ENCODE measurements around the gene PPP2R2B.

PPP2R2B gene

DNA sequence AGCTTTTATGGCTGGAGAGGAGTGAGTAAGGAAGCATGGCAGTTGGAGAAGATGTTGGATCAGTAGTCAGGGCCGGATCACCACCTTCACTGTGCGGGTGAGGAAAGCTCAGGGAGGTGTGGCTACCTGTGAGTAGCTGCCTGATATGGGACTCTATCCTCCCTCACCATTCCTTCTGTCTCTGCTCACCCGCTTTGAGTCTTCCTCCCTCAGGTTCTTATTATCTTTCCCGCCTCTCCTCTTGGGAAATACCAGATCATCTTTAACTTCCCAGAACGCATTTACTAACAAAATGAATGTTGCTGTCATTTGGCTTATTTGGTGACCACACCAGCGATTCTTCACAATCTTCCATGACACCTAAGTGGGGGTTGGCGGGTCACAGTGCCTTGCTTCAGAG is 221.9 kb downstream of the PPP2R2B start:
- DNase-seq (ENCODE audit: low read depth in 2 of 2) = no peak

DNA sequence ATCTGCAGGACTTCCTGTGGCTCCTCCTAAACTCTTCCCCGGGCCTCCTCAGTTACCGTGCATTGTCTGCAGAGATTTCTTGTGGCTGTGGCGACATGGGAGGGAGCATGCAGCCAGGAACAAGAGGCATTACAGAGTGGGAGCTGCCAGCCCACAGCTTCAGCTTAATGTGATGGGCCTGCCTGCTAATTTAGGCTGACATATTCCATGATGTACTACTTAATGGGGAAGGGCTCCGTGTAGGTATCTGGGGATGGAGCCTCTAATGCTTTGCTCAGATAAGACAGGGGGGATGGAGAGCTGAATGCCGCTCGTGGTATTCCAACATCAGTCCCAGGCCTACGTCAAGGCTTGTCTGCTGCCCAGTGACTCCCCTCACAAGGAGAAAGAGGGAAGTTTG is 225.0 kb downstream of the PPP2R2B start:
- DNase-seq (ENCODE audit: low read depth in 2 of 2) = no peak

- no peak for DNase-seq (ENCODE audit: low read depth in 2 of 2)
These were observed 226.0 kb downstream of the PPP2R2B start for GRCh38 chr5:146652547-146652946.

DNA sequence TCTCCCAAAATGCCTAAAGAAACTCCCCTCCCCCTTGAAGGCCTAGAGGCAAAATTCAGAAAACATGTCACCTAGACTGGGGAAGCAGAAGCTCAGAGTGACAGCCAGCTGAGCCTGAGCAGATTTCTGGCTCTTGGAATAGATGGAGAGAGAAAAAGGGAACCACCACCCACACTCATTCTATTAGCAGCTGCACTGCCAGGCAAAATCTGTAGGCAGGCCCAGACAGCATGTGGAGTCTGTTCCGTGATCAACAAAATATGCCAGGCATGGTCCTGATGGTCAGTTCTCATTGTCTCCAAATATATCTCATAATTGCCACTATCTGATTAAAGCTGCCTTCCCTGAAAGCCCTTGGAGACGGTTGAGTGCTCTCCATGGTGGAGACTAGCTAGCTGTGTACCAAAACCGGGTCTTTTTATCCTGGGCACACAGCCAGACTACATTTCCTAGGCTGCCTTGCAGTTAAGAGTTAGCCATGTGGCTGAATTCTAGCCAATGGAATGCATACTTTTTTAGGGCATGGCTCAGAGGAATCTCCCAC is 230.8 kb downstream of the PPP2R2B start:
- no peak for DNase-seq (ENCODE audit: low read depth in 2 of 2)

GRCh38 chr5:146646441-146646840 is 232.1 kb downstream of the PPP2R2B start:
- no peak for DNase-seq (ENCODE audit: low read depth in 2 of 2)

GRCh38 chr5:146645342-146645741 is 233.2 kb downstream of the PPP2R2B start:
- no peak for DNase-seq (ENCODE audit: low read depth in 2 of 2)

DNA sequence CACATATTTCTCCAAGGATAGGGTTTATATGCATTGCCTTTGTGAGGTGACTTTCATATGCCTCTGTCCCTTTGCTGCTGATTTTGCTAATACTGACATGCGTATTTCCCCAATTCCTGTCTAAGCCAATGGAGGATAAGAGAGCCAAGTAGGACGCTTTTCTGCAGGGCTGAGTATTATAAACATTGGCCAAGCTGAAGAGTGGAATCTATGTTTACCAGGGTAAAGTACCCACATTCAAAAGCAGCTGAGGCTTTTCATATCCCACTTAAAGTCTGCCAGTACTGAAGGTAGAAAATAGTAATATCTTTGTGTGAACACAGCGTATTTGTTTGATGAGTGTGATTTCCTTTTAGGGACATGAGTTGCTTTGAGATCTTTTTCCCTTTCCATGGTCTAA is 233.7 kb downstream of the PPP2R2B start:
- no peak for DNase-seq (ENCODE audit: low read depth in 2 of 2)

DNA sequence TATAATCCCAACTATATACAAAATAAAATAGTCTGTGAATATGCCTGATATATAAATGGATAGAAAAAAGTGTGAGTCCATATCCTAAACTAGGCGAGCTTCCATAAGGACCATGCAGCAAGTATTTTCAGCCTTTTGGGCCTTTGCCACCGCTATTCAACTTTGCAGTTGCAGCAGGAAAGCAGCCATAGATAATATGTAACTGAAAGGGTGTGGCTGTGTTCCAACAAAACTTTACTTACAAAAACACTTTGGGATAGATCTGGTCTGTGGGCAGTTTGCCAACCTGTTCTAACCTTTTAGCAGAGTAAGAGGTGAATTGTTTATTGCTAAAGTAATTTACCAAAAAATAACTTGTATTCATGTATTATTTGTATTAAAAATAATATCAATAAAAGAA is 234.8 kb downstream of the PPP2R2B start:
- no peak for DNase-seq (ENCODE audit: low read depth in 2 of 2)

DNA sequence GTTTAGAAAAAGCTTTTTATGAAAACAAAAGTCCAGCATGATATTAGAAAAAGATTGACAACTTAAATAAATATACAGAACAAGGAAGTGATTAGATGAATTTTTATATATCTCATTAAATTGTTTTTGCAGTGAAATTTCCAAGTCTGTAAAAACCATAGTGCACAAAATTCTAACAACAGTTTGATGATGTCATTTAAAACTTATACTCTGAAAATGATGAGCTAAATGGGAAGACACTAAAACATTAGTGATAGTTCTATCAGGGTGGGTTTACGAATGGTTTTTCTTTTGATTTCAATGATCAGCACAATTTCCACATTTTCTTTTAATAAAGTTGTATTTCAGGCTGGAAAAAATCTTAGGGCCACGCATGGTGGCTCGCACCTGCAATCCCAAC is 236.1 kb downstream of the PPP2R2B start:
- no peak for DNase-seq (ENCODE audit: low read depth in 2 of 2)

- no peak for DNase-seq (ENCODE audit: low read depth in 2 of 2)
These were observed 236.6 kb downstream of the PPP2R2B start for GRCh38 chr5:146641941-146642340.

DNA sequence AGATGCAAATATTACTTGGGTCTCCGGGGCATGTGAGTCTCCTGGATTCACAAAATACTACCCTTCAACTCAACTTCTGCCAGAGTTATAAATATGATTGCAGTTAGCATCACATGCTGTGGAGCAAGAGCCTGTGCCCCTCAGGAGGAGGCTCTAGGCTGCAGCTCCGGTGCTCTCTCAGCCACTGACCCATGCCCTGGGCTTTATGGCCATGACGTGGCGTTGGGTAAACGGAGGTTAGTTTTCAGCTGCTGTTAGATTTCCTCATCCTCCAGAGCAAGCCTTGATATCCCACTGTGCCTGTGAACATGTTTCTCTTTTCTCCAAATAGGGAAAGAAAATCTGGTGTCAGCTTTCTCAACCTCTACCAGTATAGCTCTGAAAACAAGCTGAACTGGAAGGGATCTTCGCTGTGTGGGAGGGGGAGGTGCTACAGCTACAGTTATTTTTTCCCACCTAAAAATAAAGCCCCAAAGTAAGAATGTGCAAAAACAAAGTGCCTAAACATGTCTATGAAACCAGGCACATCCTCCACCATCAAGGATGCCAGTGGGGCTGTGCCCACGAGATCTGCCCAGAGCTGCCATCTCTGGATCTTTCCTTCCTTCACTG is 238.2 kb downstream of the PPP2R2B start:
- no peak for DNase-seq (ENCODE audit: low read depth in 2 of 2)

GRCh38 chr5:146635443-146635842 is 243.1 kb downstream of the PPP2R2B start:
- no peak for DNase-seq (ENCODE audit: low read depth in 2 of 2)

- no peak for DNase-seq (ENCODE audit: low read depth in 2 of 2)
These were observed 245.2 kb downstream of the PPP2R2B start for GRCh38 chr5:146633323-146633764.

DNA sequence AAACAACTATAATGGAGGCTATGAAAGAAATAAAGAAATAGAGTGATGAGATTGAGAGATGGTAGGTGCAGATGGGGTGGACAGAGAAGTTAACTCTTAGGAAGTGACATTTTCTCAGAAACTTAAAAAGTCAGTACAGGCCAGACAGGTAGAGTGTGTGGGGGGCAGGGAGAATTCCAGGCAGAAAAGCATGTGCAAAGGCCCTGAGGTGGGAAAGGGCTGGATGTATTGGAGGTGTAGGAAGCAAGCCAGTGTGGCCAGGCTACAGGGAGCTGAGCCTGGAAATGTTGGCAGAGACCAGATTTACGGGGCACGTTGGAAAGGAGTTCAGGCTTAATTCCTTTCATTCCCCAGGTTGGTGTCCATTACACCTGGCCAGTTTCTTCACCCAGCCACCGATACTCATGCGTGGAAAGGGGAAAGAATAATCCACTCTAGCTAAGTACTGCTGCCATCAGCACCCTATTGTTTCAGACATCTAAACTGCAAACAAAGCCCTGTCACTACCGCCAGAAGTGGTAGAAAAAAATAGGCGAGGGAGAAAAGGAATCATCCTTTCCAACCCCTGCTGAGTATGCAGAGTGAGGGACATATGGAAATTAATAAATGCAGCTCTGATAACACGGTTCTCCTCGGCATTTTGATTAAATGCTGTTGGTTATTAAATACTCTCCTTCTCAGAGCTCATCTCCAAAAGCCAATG is 245.8 kb downstream of the PPP2R2B start:
- no peak for DNase-seq (ENCODE audit: low read depth in 2 of 2)

DNA sequence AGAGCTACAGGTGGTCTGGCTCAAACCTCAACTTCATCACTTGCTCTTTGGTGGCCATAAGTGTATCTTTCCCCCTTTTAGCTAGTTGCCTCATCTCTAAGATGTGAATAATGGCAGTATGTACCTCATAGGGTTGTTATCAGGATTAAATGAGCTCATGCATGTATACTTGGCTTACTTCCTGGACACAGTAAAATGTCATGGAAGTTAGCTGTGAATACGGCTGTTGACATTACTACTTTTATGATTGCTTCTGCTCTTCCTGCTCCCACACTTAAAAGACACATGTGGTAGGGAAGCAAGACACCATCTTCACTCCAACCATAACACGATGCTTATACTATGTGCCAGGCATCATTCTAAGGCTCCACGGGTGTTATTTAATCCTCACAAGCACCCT is 248.1 kb downstream of the PPP2R2B start:
- DNase-seq (ENCODE audit: low read depth in 2 of 2) = no peak

DNA sequence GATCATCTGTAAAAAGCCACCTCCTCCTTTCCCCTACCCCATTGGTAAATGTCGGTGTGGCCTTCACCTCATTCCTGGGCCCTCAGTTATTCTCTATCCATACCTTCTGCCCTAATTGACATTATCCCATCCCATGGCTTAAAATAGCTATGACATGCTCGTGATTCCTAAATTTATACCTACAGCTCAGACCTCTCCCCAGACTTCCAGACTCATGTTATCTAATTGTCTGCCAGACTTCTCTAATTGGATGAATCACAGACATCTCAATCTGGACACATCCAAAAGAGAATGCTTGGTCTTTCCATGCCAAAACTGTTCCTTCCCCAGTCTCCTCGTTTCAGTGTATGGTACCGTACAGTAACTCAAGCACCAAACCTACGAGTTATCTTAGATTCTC is 249.6 kb downstream of the PPP2R2B start:
- DNase-seq (ENCODE audit: low read depth in 2 of 2) = no peak

DNA sequence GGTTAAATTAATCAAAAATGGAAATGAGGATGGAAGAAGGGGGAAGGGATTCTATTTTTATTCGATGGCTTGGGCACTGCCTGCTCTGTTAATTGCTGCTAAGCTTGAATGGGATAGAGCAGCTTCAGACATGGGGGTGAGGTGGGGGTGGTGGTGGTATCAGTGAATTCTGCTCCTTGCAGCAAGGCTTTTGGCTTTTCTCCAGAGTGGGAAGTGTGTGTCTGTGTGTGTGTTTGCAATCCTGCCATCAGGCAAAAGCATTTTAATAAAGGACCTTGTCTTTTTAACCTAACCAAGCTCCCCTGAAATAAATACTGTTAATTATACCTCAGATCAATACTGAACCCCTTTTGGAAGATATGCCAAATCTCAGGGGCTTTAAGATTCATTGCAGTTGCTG is 251.6 kb downstream of the PPP2R2B start:
- DNase-seq (ENCODE audit: low read depth in 2 of 2) = no peak

DNA sequence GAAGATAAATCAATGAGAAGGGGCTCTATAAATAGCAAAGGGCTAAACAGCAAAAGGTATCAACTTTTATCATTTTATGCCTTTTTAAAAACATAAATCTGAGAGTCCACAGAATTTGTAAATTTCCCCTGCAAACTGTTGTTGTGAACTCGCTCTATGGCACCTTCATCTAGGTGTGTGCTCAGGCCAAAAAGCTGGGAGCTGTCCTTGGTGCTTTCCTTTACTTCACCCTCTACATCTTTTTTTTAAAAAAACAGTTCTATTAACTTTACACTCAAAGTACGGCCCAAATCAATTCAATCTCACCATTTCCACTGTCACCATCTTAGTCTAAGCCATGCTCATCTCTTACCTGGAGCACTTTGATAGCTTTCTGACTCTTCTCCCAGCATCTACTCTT is 254.4 kb downstream of the PPP2R2B start:
- DNase-seq (ENCODE audit: low read depth in 2 of 2) = no peak

DNA sequence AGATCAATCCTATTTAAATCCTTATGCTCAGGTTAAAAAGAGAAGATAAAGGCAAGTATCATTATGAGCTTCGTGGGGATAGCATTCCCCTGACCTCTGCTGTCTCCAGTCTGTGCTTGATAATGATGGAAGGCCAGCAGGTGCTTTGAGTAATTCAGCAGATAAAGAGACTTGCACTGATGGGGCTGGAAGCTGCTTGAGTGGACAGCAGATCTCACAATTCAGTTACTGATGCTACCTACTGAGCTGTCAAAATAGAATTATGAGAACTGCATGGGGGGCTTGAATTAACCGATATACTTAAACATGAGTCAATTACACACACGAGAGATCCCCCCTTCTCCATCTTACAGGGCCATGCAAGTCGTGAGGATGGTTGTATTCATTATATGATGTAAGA is 254.9 kb downstream of the PPP2R2B start:
- no peak for DNase-seq (ENCODE audit: low read depth in 2 of 2)

DNA sequence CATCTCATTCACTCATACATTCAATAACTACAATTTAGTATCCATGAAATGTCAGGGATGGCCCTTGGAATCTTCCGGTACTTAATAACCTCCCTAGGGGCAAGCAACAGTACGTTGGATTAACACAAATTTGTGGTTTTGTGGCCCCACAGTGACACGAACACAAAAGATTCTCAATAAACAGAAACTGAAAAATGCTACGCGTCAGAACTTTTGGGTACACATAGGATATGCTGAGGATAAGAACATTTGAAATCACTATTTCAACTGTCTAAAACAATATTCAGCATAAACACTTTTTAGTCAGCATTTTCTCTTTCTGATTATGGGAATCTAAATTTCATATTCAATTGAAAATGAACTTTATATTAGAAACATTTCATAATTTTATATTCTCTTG is 255.5 kb downstream of the PPP2R2B start:
- DNase-seq (ENCODE audit: low read depth in 2 of 2) = no peak

GRCh38 chr5:146622391-146622790 is 256.2 kb downstream of the PPP2R2B start:
- no peak for DNase-seq (ENCODE audit: low read depth in 2 of 2)

- no peak for DNase-seq (ENCODE audit: low read depth in 2 of 2)
These were observed 257.9 kb downstream of the PPP2R2B start for GRCh38 chr5:146620669-146621051.

DNA sequence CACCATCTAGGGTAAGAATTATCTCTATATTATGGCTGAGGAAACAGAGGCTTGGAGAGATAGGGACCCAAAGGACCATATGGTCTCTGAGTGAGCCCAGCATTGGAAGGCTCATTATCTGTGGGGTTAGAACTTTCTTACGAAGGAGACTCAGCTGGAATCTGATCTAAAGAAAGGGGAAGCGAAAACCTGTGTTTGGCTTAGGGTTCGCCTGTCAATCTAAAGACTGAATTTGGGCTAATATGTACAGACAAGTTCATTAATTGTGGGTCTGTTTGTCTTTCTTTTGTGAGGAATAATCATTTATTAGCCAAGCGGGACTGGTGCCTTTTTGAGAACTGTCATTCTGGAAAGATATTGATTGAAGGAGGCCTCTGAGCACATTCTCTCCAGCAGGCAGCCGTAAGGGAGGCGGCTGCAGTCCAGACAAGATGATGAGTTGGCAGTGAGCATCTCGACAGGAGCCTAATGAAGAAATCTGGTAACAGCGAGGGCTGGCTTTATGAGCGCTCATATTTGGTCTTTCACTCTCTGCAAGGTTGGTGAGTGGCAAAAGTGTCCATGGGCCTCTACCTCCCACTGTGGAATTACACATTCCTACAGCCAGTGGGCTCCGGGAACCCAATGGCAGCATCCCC is 258.4 kb downstream of the PPP2R2B start:
- no peak for DNase-seq (ENCODE audit: low read depth in 2 of 2)

All from stimulated activated CD4-positive, alpha-beta T cell treated with anti-CD3 and anti-CD28 coated beads, Interleukin-12 subunit alpha, Interleukin-12 subunit beta, amount 100 ng/mL, for 24 hours (primary cell).